GM19351 (cell line): ENCODE results near the gene SH3BP2.

Experiments used
- ATAC-seq: cut with Tn5 transposase; IDR thresholded peaks from one replicate; pipeline ENCODE4 v1.9.1; 2021; ENCODE audit warnings: mild to moderate bottlenecking, moderate library complexity; ENCODE audit not compliant: unreplicated experiment

The SH3BP2 gene, protein sequence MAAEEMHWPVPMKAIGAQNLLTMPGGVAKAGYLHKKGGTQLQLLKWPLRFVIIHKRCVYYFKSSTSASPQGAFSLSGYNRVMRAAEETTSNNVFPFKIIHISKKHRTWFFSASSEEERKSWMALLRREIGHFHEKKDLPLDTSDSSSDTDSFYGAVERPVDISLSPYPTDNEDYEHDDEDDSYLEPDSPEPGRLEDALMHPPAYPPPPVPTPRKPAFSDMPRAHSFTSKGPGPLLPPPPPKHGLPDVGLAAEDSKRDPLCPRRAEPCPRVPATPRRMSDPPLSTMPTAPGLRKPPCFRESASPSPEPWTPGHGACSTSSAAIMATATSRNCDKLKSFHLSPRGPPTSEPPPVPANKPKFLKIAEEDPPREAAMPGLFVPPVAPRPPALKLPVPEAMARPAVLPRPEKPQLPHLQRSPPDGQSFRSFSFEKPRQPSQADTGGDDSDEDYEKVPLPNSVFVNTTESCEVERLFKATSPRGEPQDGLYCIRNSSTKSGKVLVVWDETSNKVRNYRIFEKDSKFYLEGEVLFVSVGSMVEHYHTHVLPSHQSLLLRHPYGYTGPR

DNA sequence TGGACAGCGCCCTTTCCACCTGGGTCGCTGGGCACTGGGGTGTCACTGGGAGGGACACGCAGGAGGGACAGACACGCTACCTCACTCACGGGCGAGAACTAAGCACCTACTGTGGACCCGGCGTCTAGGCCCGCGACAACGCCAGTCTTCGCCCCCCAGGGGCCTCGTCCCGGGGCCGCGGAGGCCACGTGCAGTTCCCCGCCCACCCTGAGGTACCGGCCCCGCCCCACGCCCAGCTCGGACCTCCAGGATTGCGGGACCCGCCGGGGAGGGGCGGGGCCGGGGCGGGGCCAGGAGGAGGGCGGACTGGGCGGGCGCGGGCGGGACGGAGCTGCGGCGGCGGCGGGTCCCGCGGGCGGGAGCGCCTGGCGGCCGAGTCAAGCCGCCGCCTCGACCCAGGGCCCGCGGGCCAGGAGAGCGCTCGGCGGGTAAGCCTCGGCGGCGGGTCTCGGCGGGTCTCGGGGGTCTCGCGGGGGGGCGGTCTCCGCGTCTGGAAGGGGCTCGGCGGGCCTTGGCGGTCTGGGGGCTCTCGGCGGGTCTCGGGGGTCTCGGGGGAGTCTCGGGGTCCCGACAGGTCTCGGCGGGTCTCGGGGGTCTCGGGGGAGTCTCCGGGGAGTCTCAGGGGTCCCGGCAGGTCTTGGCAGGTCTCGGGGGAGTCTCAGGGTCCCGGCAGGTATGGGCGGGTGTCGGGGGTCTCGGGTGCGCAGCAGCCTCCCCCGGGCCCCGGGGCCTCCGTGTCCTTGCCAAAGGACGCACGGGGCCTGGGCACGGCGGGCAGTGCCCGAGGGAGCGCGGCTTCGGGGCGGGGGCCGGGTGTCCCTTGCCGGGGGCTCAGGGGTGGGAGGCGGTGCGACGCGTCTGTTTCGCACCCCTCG lies at the start of gene SH3BP2:
SH3BP2 (plus strand) TSS at position 375 of the 875 bp plus-strand sequence. CDS start 27,533 bp downstream, outside the sequence.
- ATAC-seq = peak; percentile 57

DNA sequence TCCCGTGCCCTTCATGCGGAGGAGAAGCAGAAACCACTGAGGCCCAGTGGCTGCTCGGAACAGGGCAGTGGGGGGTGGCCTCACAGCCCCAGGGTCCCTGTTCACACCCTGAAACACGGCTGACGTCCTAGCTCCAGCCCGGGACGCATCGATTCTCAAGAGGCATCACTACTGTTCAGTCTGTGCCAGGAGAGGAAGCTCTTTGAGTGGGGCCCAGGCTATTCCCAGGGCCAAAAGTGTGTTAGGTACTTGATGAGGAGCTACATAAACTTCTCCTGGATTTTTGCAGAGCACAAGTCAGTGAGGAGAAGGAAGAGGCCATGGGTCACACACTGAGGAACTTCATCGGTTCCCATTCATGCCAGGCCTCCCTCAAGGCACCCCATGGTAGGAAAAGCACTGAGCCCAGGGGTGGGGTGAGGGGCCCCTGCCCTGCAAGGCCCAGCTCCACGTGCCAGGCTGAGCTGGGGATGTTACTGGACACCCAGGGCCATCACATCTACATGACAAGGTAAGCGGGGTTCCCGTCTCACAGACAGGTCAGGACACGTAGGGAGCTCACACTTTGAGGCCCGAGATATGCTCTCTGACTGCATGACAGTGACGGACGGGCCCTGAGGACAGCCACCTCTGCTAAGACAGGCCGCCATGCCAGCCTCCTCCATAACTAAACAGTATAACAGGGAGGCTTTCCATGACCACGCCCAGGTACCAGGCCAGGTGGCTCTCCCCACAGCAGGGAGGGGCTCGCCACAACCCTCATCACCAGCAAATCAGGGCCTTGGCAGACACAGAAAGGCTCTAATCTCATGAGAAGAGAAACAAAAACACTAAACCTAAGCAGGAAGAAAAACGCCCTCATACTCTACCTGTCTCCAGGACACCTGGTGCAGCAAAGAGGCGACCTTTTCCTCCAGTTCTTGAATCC lies 49.1 kb upstream of the SH3BP2 start:
- ATAC-seq = no peak

DNA sequence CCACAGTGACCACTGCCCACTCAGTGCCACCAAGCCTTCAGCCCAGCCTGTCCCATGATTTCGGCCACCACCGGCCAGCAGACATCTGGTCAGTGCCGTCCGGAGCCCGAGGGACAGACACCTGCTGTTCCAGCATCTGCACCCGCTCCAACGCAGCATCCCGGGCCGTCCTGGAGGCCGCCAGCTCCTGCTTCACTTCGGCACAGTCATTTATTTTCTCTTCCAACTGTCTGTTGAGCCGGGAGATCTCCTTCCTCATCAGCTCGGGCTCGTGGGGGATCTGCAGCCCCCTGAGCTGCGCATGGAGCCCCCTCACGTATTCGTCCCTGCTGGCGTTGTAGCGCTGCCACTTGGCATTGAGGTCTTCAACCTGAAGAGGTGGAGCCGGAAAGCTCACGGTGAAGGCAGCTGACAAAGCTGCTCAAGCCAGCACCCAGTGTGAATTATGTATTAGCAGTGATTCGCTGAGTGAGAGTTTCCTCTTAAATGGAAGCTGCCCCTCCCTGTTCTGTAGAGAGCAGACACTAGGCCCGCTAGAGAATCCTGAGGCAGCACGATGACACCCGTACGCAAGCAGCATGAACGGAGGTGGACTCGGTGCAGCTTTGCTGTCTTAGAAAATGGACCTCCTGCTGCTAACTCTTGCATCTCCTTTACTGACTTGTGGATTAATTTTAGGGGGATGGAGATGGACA lies 48.2 kb upstream of the SH3BP2 start:
- no peak for ATAC-seq

DNA sequence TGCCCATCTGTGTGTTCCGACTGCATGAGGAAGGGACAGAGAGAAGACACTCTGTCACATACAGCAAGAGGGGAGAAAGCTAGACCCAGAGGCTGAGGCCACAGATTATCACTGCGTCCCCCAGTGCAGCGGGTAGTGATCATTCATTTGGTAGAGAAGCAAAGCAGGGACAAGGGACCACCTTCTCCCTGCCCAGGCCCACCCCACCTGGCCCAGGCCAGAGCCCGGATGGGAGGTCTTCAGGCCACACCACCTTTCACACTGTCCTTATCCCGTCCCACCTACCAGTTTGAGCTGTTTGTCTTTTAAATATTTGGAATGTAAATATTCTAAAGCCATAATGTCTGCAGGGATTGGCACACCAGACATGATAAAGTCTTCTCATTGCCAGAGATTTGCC lies 47.4 kb upstream of the SH3BP2 start:
- no peak for ATAC-seq

DNA sequence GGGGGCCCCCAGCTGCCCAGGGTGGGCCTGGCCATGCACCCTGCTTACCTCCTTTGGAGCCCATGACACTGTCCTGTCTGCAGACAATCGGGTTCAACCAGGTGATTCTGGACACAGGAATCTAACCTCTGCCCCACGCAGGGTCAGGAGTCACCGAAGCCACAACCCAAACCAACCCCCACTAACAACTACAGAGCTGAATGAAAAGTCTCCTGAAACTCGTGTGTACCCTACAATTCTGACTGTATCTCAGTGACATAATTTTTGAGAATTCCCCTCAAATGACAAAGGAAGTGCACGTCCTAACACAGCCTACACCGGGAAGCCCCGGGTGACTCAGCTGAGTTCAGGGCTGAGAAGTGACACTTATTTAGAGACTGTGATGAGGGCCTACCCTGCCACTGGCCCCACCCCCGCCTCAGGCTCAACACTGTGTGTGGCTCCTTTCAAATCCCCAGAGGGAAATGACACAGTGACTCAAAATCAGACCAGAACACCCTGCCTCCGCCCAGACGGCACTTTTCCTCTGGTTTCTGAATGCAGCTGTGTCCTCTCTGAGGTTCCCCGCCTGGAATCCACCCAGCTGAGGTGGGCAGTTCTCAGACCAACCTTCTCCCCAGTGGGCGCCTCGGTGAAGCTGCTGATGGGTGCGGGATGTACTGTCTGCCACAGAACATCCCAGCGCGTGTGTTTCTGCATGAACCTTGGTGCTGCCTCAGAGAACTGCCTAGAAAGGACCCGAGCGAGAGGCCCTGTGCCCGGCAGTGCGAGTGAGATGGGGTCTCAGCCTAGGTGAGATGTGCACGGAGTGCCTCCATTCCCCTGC lies 46.7 kb upstream of the SH3BP2 start:
- ATAC-seq = peak; percentile 95

DNA sequence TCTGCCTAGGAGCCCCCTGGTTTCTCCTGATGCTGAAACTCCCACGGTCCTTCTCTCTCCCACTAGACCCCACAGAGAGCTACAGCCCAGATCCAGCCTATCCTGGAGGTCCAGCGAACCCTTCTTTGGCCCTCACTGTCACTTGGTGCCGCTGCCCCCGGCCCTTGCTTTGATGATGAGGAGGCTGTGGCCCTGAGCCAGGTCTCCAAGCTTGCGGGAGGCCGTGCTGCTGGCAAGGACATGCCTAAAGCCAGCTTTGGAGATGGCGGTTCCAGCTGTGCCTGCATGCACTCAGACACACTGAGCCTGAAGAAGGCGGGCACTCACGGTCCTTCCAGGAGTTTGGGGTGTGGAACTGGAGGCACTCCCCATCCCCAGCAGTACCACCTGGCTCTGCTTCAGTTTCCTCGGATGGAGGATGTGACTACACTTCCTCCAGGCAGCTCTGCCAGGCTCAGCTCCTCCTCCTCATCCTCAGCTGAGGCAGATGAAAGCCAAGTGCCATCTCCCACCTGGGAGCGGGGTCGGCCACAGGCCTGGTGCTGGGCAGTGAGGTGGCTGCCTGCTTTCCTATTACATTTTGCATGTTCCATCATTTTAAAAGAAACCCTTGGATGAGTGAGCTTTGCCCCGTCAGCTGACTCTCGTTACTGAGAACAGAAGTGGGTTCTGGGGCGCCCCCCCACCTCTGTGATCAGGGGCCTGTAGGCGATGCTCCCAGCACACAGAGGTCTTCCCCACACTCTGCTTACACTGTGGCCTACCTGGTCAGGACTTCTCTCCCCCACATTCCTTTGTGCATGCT lies 45.8 kb upstream of the SH3BP2 start:
- no peak for ATAC-seq

DNA sequence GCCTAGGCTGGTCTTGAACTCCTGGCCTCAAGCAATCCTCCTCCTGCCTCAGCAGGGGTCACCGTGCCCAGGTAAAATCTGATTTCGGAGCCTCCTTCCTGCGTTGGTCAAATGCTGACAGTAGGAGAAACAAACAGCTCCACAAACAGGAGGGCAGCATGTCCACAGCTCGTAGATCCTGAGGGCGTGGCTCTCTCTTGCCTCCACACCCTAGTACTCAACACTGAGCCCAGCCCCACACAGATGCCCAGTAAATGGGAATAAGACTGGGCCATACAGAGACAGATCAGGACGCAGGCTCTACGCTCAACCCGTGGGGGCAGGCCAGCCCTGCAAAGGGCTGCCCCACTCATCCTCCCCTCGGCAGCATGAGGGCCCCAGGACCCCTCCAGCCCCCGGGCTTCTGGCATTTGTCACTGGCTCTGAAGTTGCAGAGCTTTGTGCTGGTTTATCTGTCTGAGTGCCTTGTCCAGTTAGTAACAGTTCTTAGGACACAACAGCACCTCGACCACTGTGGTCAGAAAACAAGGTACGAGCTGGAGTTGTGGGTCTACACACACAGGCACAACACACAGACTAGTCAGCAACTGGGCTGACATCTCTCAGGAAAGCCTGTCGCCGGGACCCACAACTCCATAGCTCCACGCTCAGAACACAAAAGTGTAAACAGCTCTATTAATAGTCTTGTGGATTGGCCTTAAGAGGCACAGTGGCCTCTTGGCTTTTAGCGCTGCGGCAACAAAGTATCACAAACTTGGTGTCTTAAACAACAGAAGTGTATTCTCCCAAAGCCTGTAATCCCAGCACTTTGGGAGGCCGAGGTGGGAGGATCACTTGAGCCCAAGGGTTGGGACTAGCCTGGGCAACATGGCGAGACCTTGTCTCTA lies 41.9 kb upstream of the SH3BP2 start:
- no peak for ATAC-seq

DNA sequence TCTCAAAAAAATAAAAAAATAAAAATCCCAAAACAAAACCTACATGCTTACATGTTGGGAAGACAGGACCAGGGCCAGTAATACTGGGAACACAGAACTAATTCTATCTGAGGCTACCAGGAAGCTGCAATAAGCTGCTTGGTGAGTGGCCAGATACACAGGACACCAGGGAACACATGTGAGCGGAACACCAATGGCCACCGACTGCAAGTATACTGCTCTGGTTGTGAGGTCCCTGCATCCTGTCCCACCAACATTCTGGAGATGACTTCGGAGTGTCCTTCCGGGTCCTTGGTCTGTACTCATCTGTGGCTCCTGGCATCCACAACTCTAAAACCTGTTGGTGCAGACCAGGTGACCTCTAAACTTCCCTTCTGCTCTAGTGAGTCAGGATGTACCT lies 39.4 kb upstream of the SH3BP2 start:
- no peak for ATAC-seq

DNA sequence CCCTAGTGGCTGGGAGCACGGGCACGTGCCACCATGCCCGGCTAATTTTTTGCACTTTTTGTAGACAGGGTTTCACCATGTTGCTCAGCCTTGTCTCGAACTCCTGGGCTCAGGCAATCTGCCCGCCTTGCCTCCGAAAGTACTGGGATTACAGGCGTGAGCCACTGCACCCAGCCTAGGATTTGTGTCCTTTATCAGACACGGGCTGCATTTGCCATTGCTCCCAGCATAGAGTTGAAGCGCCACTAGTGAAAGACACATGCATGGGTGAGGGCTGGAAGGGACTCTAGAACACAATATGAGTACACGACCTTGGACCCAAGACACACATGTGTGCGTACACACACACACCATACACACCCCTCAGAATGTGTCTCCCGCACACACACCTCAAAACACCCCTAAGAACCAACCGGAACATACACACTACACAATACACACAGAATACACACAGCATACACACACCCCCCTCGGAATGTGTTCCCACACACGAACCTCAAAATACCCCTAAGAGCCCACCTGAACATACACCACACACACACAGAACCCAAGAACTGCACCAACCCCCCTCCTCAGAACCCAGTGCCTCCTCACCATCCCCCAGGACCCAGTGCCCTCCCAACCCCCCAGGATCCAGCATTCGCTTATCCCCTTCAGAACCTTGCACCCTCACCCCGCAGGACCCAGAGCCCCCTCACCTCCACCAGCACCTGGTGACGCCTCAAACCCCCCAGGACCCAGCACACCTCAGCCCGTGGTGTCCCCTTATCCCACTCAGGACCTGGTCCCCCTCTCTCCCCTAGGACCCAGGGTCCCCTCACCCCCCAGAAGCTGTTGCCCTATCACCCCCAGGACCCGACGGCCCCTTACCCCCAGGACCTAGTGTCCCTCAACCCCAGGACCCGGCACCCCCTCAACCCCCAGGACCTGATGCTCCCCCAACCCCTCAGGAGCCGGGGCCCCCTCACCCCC lies 37.8 kb upstream of the SH3BP2 start:
- no peak for ATAC-seq

DNA sequence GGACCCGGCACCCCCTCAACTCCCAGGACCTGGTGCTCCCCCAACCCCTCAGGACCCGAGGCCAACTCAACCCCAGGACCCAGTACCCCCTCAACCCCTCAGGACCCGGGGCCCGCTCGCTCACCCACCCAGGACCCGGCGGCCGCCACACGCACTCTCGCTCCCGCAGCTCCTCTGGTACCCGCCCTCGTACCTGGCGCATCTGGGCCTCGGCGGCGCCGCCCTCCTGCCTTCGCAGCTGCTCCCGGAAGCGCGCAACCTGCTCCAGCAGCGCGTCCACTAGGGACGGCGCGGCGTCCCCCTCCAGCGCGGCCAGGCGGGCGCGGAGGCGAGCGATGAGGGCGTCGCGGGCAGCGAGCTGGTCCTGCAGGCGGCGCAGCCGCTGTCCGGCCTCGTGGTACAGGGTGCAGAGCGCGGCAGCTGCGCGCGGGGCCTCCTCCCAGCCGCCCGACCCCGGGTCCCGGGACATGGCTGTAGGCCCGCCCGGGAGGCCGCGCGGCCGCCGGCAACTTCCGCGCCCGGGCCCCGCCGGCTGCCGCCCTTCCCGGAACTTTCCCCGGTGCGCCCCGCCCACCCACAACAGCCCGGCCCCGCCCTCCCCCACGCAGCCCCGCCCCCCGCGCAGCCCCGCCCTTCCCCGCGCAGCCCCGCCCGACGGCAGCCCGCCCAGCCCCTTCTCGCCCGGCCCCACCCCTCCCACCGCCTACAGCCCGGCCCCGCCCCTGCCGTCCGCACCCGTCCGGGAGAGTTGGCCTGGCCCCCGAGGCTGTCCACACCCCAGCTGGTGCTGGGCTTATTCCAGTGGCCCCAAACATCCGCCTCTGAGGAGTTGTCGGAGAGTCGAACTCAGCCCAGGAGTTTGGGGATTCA lies 36.8 kb upstream of the SH3BP2 start, which contains the start of gene TNIP2:
TNIP2 (minus strand) TSS at position 516 of the 870 bp plus-strand sequence; CDS start at position 469, 47 bp downstream.
- peak; percentile 70 for ATAC-seq

DNA sequence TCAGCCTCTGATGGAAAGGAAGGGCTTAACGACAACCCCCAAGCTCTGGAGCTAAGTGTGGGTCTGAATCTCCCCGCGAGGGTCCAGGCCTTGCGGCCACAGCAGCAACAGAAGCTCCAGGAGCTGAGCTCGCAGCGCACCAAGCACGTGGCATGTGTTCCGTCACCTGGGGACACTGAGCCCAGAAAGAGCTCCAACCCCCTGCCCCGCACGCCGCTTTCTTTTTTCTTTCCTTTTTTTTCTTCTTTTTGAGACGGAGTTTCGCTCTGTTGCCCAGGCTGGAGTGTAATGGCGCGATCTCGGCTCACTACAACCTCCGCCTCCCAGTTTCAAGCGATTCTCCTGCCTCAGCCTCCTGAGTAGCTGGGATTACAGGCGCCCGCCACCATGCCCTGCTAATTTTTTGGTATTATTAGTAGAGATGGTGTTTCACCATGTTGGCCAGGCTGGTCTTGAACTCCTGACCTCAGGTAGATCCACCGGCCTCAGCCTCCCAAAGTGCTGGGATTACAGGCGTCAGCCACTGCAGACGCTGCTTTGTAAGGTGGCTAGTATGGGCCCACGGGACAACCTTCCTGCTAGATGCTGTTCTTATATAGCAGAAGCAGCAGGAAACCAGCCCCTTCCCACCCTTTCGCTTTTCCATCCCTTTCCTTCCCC lies 36.1 kb upstream of the SH3BP2 start:
- ATAC-seq = no peak

DNA sequence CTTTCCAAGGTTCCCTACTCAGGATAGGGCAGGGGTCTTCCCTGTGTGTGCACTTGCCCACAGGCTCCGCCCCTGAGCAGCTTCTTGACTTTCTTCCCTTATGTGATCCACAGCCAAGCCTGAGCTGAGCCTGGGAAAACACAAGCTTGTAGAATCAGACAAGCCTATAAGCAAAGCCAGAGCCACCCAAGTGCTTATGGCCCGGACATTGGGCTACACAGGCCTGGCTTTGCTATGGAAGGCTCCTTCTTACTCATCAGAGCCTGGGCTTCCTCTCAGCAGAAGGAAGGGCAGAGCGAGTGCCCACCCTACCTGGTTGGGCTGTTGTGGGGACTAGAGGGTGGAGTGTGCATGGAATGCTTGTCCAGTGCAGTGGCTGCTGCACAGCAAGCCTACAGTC lies 35.5 kb upstream of the SH3BP2 start:
- ATAC-seq = no peak

DNA sequence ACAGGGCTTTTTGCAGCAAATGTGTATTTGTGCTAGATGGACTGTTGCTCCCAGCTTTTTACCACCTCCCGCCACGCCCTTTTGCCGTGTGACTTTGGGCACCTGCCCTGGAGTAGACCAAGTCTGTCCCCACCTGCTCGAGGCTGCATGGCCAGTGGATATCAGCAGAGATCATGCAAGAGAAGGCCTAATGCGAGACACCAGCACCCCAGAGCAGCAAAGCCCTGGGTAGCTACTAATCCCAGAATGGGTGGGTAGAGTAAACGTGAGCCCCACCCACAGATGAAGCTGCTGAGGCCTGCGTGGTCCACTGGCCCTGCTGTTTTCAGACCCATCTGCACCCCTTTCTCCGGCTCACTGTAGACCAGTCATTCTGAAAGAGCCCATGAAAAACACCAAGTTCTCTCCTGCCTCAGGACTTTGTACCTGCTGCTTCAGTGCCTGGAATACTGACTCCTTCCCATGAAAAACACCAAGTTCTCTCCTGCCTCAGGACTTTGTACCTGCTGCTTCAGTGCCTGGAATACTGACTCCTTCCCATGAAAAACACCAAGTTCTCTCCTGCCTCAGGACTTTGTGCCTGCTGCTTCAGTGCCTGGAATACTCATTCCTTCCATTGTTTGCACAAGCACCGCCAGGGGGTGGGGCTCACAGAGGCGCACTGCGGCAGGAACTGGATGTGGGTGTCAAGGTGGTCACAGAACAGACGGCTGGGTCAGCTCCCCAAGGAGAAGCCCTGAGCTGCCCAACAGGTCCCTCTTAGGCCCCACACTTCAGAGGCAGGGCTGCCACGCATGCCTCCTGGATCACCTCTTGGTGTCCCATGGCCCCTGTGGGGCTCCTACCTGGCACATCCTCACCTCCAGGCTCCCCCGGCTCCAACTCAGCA lies 31.6 kb upstream of the SH3BP2 start:
- no peak for ATAC-seq

DNA sequence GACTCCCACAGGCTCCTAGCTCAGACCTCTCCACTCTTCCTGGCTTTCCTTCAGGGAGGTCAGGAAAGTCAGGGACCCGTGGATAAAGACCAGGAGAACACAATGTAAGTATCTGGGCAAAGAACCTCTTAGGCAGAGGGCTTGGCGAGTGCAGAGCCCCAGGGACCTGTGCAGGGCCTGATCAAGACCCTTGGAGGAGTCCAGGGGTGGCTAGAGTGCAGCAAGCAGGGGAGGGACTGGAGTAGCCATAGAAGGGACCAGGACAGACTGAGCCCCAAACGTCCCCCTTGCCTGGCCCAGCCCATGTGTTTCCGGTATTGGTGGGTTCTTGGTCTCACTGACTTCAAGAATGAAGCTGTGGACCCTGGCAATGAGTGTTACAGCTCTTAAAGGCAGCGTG lies 30.8 kb upstream of the SH3BP2 start:
- no peak for ATAC-seq
